ENCODE results near the gene PNMA5. TPM values are rescaled to one million over a fixed set of nuclear protein-coding genes. Genes with fewer than 3 reads are reported as not detected.

Gene PNMA5
- total and polyA plus RNA-seq, 2 of the 8 experiments (the other 6 are each of a cell fraction or from before 2014, with no cell fraction given) = 0.11 TPM

- POLR2A ChIA-PET (ENCODE audit: partially characterized antibody) = no interaction called here
- FAIRE-seq (peak; percentile 45), DNase-seq (ENCODE audit: low read depth in 1 of 2, low spot score in 2 of 2) (peak; percentile 50 to 95)
- no peaks in the 10 kb centered on the region for H3K23me2 ChIP-seq (ENCODE audit: low read depth, low read length)
- no peak overlapping the region for H2BK5ac ChIP-seq (ENCODE audit: low read depth, low read length)
- H3K36me3 ChIP-seq (ENCODE audit: control insufficient read depth in 2 of 4, insufficient read depth in 4 of 4, low read length in 3 of 4) = no peaks in the 10 kb centered on the region
- H3K23ac ChIP-seq (ENCODE audit: insufficient read length) = no peak overlapping the region
- H3K79me2 ChIP-seq (ENCODE audit: control insufficient read depth in 1 of 2, insufficient read depth in 2 of 2, low read length in 2 of 2) = no peaks in the 10 kb centered on the region
- H2AFZ ChIP-seq (ENCODE audit: low read length) = no peak overlapping the region
- no peak overlapping the region for H3K18ac ChIP-seq (ENCODE audit: extremely low read depth, low read length)
- H3K4me3 ChIP-seq (ENCODE audit: extremely low read depth in 1 of 4, insufficient read depth in 2 of 4, low read depth in 3 of 4, low read length in 4 of 4) = peak overlapping the region in 2 of 4 experiments; percentile 1 to 51; a peak in 4 of 8 replicates
- no peak overlapping the region for H3K27ac ChIP-seq (ENCODE audit: low read depth, low read length)
- H3K14ac ChIP-seq (ENCODE audit: insufficient read length) = no peak overlapping the region
- peaks cover 0 to 3% (median 0%) of the 10 kb centered on the region in 4 experiments; a peak in 1 of 7 replicates for H3K4me1 ChIP-seq (replicated peaks in 1 of 4; ENCODE audit: control insufficient read depth in 3 of 4, insufficient read depth in 4 of 4, low read length in 3 of 4)
- H4K20me1 ChIP-seq (replicated peaks in 1 of 2; ENCODE audit: control insufficient read depth in 1 of 2, insufficient read depth in 2 of 2, low read length in 2 of 2) = no peaks in the 10 kb centered on the region
- H3K79me1 ChIP-seq (ENCODE audit: low read depth, low read length) = no peaks in the 10 kb centered on the region
- H4K8ac ChIP-seq (ENCODE audit: extremely low read depth, insufficient read depth, low read length) = peak overlapping the region; percentile 89
- CTCF ChIA-PET (ENCODE audit: partially characterized antibody) = interaction anchor here (0.9 to 2.1 kb wide), 5 partner anchors 17 to 391 kb away, joined by 3 to 10 read pairs (median 4); no protein-coding TSS in a partner anchor
- H3K4ac ChIP-seq (replicated peaks; ENCODE audit: insufficient read length, low read depth, low read length) = no peak overlapping the region
- peak overlapping the region; percentile 73 for H4K5ac ChIP-seq (ENCODE audit: insufficient read length, low read depth, low read length)
- no peak overlapping the region for H2BK20ac ChIP-seq (ENCODE audit: low read length)
- no peak overlapping the region for H2AK5ac ChIP-seq (ENCODE audit: low read depth, low read length)
- no peak overlapping the region for H2BK15ac ChIP-seq (ENCODE audit: low read length)
- no peaks in the 10 kb centered on the region for H3K9me3 ChIP-seq (ENCODE audit: insufficient read depth in 2 of 2, low read depth in 1 of 2, low read length in 1 of 2)
- 23% methylated on average over 47 of the region's 53 CpGs; no CpG with 5 or more reads in 1 of the 2 experiments for WGBS, 2 experiments (ENCODE audit: extremely low coverage in 1 of 2, insufficient coverage in 1 of 2, insufficient read length in 1 of 2, insufficient replicate concordance in 2 of 2, low coverage in 1 of 2, low lambda C conversion rate in 2 of 2, missing lambda C conversion rate in 1 of 2)
- H3K27me3 ChIP-seq (replicated peaks in 1 of 4; ENCODE audit: control insufficient read depth in 3 of 4, extremely low read depth in 1 of 4, insufficient read depth in 3 of 4, low read length in 3 of 4) = no peaks in the 10 kb centered on the region
- H3K9ac ChIP-seq (replicated peaks in 1 of 4; ENCODE audit: extremely low read depth in 1 of 4, low read depth in 3 of 4, low read length in 3 of 4) = 0 out of 7 replicates have a peak overlapping the region, but pooled peaks of 1 of the 4 experiments have one; percentile 13
- peak overlapping the region; percentile 80; the same call in 1 of the 2 replicates for H2BK12ac ChIP-seq (ENCODE audit: low read depth, low read length)
- peak overlapping the region; percentile 90 for H4K91ac ChIP-seq (replicated peaks; ENCODE audit: insufficient read length, low read length)
- H2BK120ac ChIP-seq (replicated peaks; ENCODE audit: low read depth, low read length) = no peak overlapping the region
- H3K4me2 ChIP-seq (ENCODE audit: insufficient read depth in 1 of 2, low read depth in 2 of 2, low read length in 2 of 2) = peak overlapping the region in 1 of 2 experiments; percentile 52; a peak in 2 of 4 replicates
- H3K56ac ChIP-seq (replicated peaks; ENCODE audit: insufficient read length, low read depth, low read length) = no peak overlapping the region
- no peak for TF ChIP-seq CBX5 (IDR thresholded peaks at IDR 0.05; ENCODE audit: low read depth, low read length)
- no peak for TF ChIP-seq EP300 (IDR thresholded peaks at IDR 0.05; ENCODE audit: borderline replicate concordance in 1 of 2, low read depth in 2 of 2, low read length in 2 of 2)
- no peak for TF ChIP-seq RNF2 (IDR thresholded peaks at IDR 0.05; ENCODE audit: borderline replicate concordance, low read depth, low read length, missing control alignments, poor library complexity, severe bottlenecking)
- no peak for TF ChIP-seq ASH2L (IDR thresholded peaks at IDR 0.05; ENCODE audit: low read length)
- TF ChIP-seq BACH1 (IDR thresholded peaks at IDR 0.05; ENCODE audit: low read length) = no peak
- TF ChIP-seq BRCA1 (IDR thresholded peaks at IDR 0.05; ENCODE audit: low read depth, low read length) = no peak
- TF ChIP-seq RAD21 (IDR thresholded peaks at IDR 0.05 in 1 of 2, conservative IDR thresholded peaks at IDR 0.05 in 1 of 2; ENCODE audit: low read depth in 2 of 2, low read length in 2 of 2) = peak; percentile 88
- peak; percentile 49 for TF ChIP-seq KDM4A (IDR thresholded peaks at IDR 0.05; ENCODE audit: low read depth, low read length, severe bottlenecking)
- no peak for TF ChIP-seq NANOG (IDR thresholded peaks at IDR 0.05; ENCODE audit: insufficient read depth, low read depth, low read length, poor library complexity, severe bottlenecking)
- peak; percentile 56; the same call in 1 of the 2 replicates for TF ChIP-seq SP4 (IDR thresholded peaks at IDR 0.05; ENCODE audit: low read length)
These were observed 35.1 kb downstream of the PNMA5 start for GRCh38 chrX:152958524-152959465.
